Effector memory CD8-positive, alpha-beta T cell (primary cell): ENCODE data around the gene EPHA10.

Experiments used
- ATAC-seq: fragments of 150-1000 bp; cut with Tn5 transposase; replicated peaks from 2 replicates; pipeline ENCODE4 v1.10.0; 2021; ENCODE audit warnings: mild to moderate bottlenecking, moderate library complexity
- DNase-seq, 3 experiments: peaks; one replicate each; pipeline ENCODE4 v3.0.0; 2021
- H3K27ac Mint-ChIP-seq, 2 donors: one replicate each; pipeline ENCODE4 v1.8.0; 2022; ENCODE audit warnings: mild to moderate bottlenecking in 2 of 2, mixed read lengths in 2 of 2, moderate library complexity in 2 of 2
- H3K27me3 Mint-ChIP-seq, 2 donors: one replicate each; pipeline ENCODE4 v1.8.0; 2022; ENCODE audit warnings: mixed read lengths in 2 of 2
- H3K36me3 Mint-ChIP-seq: one replicate; pipeline ENCODE4 v1.8.0; 2022; ENCODE audit warnings: mild to moderate bottlenecking, moderate library complexity, mixed read lengths; ENCODE audit not compliant: insufficient read depth
- H3K4me1 Mint-ChIP-seq, 2 donors: one replicate each; pipeline ENCODE4 v1.8.0; 2022; ENCODE audit warnings: low read depth in 2 of 2, mixed read lengths in 2 of 2
- H3K4me3 Mint-ChIP-seq, 2 donors: one replicate each; pipeline ENCODE4 v1.8.0; 2022; ENCODE audit warnings: mild to moderate bottlenecking in 2 of 2, mixed read lengths in 2 of 2, moderate library complexity in 2 of 2
- H3K9me3 Mint-ChIP-seq, 2 donors: one replicate each; pipeline ENCODE4 v1.8.0; 2022; ENCODE audit warnings: mixed read lengths in 2 of 2
- total RNA-seq, 9 experiments: gene quantifications; one replicate each; lab custom pipeline; 2026; lab: John Stamatoyannopoulos, UW

EPHA10 gene
- total RNA-seq: 0 to 0.98 (median 0.55) reads per million in 9 experiments

DNA sequence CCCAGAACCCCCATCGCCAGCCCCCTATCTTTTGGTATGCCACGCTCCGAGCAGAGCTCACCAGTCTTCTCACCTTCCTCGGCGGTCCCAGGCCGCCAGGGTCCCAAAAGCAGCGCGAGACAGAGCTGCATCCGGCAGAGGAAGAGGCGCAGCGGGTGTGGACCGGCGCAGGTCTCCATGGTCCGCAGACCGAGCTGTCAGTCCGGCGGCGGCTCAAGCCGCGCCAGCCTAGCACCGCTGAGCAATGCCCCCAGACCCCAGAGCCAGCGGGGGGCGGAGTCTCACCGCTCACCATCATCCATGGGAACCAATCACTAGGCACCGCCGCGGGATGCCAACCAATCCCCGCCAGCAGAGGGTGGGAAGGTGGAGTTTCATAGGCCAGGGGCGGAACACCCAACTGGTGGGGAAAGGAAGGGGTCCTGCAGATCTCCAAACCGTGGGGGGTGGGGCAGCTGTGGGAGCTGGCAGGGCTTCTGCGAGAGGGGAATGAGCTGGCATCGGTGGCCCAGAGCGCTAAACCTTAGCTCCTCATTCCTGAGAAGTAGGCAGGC is at the start of gene EPHA10:
Gene EPHA10, minus strand, starts transcription at position 233 of the 554 bp plus-strand sequence. Its CDS starts 54 bp downstream, at position 179.
- ATAC-seq: no peak
- Mint-ChIP-seq H3K27me3 (peaks cover 68 to 80% of the 10 kb centered on the region in 2 donors), H3K36me3 (no peaks in the 10 kb centered on the region), H3K4me3 (peak within 1 kb of the TSS; percentile 39 to 45), H3K9me3 (peaks cover 2 to 7% of the 10 kb centered on the region in 2 donors), H3K4me1 (peaks cover 8 to 15% of the 10 kb centered on the region in 2 donors), H3K27ac (no peak within 1 kb of the TSS)
- DNase-seq: no peak

GRCh38 chr1:37814252-37814651 is 49.3 kb upstream of the EPHA10 start:
- Mint-ChIP-seq H3K9me3 (no peaks in the 10 kb centered on the region), H3K36me3 (peaks cover 29% of the 10 kb centered on the region), H3K4me1 (peaks cover 8 to 13% of the 10 kb centered on the region in 2 donors), H3K27me3 (no peaks in the 10 kb centered on the region), H3K4me3 (no peak overlapping the region), H3K27ac (no peak overlapping the region)
- ATAC-seq (no peak), DNase-seq (no peak)

GRCh38 chr1:37813529-37814145 is 48.7 kb upstream of the EPHA10 start:
- H3K27me3 Mint-ChIP-seq: no peaks in the 10 kb centered on the region
- H3K36me3 Mint-ChIP-seq: peaks cover 24% of the 10 kb centered on the region
- H3K9me3 Mint-ChIP-seq: no peaks in the 10 kb centered on the region
- DNase-seq (no peak), ATAC-seq (no peak)
- no peak overlapping the region for H3K4me3 Mint-ChIP-seq
- H3K27ac Mint-ChIP-seq: no peak overlapping the region
- peaks cover 13 to 18% of the 10 kb centered on the region in 2 donors for H3K4me1 Mint-ChIP-seq

- H3K4me1 Mint-ChIP-seq: peaks cover 21 to 32% of the 10 kb centered on the region in 2 donors
- H3K4me3 Mint-ChIP-seq: no peak overlapping the region
- ATAC-seq (peak; percentile 35), DNase-seq (peak; percentile 57 to 64 (median 59))
- no peaks in the 10 kb centered on the region for H3K27me3 Mint-ChIP-seq
- peak overlapping the region; percentile 47 to 48 for H3K27ac Mint-ChIP-seq
- H3K9me3 Mint-ChIP-seq: no peaks in the 10 kb centered on the region
- H3K36me3 Mint-ChIP-seq: peaks cover 33% of the 10 kb centered on the region
These were observed 46.2 kb upstream of the EPHA10 start for GRCh38 chr1:37811027-37811655.

DNA sequence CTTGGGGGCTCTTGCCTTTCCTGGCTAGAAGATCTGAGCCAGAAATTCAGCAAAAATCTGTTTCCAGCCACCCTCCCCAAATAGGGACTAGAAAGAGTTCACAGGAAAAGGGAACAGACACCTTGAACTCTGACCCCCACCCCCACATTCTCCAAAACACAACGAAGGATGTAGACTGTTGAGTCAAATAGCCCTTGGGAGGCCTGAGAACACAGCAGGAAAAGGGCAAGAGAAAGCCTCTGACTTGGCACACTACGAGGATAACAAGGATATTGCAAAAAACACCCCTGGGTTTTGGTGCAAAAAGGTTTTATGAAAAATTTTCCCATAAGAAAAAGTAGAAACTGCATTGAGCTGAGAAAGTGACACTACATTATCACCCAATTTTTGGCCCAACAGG is 45.0 kb upstream of the EPHA10 start:
- Mint-ChIP-seq H3K27me3 (no peaks in the 10 kb centered on the region), H3K4me3 (peak overlapping the region in 1 of 2 donors; percentile 96), H3K4me1 (peaks cover 21 to 32% of the 10 kb centered on the region in 2 donors), H3K27ac (no peak overlapping the region), H3K9me3 (no peaks in the 10 kb centered on the region), H3K36me3 (peaks cover 39% of the 10 kb centered on the region)
- ATAC-seq: no peak
- no peak for DNase-seq

DNA sequence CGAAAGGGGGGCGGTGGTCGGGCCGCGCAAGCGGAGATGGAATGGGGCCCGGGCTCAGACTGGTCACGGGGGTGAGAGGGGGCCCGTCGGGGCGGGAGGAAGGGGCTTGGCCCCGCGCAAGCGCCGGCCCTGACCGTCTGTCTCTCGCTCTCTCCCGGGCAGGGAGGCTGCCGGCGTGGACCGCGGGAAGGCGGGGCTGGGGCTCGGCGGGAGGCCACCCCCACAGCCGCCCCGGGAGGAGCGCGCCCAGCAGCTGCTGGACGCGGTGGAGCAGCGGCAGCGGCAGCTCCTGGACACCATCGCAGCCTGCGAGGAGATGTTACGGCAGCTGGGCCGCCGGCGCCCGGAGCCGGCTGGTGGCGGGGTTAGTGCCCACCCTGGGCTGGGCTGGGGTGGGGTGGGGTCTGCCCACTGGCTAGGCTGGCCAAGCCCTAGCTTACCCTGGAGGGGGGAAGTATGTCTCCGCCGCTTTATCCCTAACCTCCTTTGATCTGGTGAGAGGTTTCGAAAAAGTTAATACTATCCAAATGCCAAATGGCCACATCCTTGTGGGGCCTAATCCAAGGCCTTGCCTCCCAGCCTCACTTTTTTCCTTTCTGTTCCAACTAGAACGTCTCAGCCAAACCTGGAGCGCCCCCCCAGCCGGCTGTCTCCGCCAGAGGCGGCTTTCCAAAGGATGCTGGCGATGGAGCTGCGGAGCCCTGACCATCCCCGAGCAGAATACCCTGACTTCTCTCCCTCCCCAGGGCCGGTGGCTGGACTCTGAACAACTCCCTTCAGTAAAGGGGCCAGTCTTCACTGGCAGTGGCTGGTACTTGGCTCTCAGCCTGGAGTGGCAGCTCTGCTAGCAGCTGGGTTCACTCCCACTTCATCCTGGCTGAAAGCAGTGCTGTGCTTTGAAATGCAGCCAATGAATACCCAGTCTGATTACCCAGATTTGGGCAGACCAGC is 43.7 kb upstream of the EPHA10 start:
- ATAC-seq: peak; percentile 51
- Mint-ChIP-seq H3K9me3 (no peaks in the 10 kb centered on the region), H3K27me3 (no peaks in the 10 kb centered on the region), H3K4me1 (peaks cover 27 to 40% of the 10 kb centered on the region in 2 donors), H3K4me3 (peak overlapping the region; percentile 95 to 96), H3K36me3 (peaks cover 42% of the 10 kb centered on the region), H3K27ac (peak overlapping the region; percentile 98 to 99)
- DNase-seq: peak in 1 of 3 experiments; percentile 25

DNA sequence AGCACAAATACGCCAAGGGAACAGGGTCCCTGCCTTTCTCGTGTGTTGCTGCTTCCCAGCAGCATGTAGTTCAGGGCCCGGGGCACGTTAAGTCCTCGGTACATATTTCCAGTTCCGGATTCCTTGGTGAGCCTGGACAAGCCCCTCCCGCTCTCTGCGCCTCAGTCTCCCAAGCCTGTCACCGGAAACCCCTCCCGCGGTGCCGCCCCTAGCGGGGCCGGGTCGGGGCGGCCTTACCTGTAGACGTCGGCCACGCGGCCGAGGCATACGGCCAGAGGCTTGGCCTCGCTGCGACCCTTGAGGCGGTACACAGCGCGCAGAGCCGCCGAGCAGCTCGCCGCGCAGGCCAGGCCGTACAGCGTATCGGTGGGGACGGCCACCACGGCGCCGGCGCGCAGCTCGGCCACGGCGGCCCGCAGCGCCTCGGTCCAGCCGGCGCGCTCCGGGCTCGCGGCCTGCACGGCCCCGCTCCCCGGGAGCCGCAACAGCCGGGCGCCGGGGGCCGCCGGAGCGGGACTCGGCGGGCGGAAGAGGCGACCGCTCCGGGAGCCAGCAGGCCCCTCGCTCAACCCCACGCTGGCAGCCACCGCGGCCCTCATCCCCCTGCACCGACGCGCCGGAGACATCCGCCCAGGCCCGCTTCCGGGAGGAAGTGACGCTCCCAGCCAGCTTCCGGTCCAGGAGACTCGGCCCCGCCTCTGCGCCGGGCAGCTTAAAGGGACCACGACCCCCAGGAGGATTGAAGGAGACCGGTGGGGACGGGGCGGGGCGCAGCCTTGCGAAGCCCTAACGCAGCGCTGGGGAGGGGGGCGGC is 42.8 kb upstream of the EPHA10 start, which contains the start of the genes C1orf122 and YRDC:
Gene C1orf122, plus strand, starts transcription at position 236 of the 814 bp plus-strand sequence. CDS start 615 bp downstream, outside the sequence.
Gene YRDC, minus strand, starts transcription at position 654 of the 814 bp plus-strand sequence. Its CDS starts 28 bp downstream, at position 626.
- Mint-ChIP-seq H3K4me1 (peaks cover 27 to 40% of the 10 kb centered on the region in 2 donors), H3K9me3 (no peaks in the 10 kb centered on the region), H3K27ac (peak within 1 kb of the TSS; percentile 98 to 99), H3K4me3 (peak within 1 kb of the TSS; percentile 95 to 96), H3K27me3 (no peaks in the 10 kb centered on the region), H3K36me3 (peaks cover 51% of the 10 kb centered on the region)
- ATAC-seq (peak; percentile 93), DNase-seq (peak; percentile 87 to 91 (median 88))

DNA sequence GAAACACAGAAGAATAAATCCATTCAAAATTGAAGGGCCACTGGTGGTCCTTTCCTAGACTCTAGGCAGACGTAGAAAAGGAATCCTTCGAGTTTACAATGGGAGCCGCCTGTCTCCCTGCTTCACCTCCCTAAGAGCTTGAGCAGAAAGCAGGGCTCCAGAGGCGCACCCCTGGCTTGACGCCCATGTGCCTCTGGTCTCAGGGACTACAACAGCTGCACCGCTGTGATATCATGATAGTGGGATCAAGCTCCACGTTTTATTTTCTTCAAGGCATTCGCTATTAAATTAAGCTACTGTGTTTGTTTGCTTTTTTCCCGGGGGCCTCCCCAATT is 42.3 kb upstream of the EPHA10 start:
- peak overlapping the region; percentile 95 to 96 for H3K4me3 Mint-ChIP-seq
- ATAC-seq (no peak), DNase-seq (no peak)
- H3K9me3 Mint-ChIP-seq: no peaks in the 10 kb centered on the region
- peaks cover 57% of the 10 kb centered on the region for H3K36me3 Mint-ChIP-seq
- peaks cover 27 to 40% of the 10 kb centered on the region in 2 donors for H3K4me1 Mint-ChIP-seq
- H3K27me3 Mint-ChIP-seq: no peaks in the 10 kb centered on the region
- H3K27ac Mint-ChIP-seq: peak overlapping the region; percentile 98 to 99

GRCh38 chr1:37802439-37802838 is 37.5 kb upstream of the EPHA10 start:
- Mint-ChIP-seq H3K4me3 (no peak overlapping the region), H3K36me3 (peaks cover 69% of the 10 kb centered on the region)
- ATAC-seq: no peak

DNA sequence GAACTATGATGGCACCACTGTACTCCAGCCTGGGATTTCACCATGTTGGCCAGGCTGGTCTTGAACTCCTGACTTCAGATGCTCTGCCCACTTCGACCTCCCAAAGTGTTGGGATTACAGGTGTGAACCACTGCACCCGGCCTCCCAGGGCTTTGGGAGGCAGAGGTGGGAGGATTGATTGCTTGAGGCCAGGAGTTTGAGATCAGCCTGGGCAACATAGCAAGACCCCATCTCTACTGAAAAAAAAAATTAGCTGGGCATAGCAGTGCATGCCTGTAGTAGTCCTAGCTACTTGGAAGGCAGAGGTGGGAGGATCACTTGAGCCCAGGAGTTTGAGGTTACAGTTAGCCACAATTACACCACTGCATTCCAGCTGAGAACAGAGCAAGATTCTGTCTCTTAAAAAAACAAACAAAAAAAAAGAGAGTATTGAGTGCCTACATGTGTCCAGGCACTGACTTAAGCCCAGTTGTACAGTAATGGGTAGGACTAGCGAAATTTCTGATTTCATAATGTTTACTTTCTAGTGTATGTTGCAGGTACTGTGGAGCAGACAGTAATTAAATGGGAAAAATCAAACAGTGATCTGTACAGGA is 32.9 kb upstream of the EPHA10 start:
- Mint-ChIP-seq H3K9me3 (no peaks in the 10 kb centered on the region), H3K4me3 (no peak overlapping the region), H3K36me3 (peaks cover 25% of the 10 kb centered on the region), H3K27ac (no peak overlapping the region), H3K27me3 (peaks cover 0 to 12% of the 10 kb centered on the region in 2 donors), H3K4me1 (peaks cover 13 to 18% of the 10 kb centered on the region in 2 donors)
- DNase-seq (no peak), ATAC-seq (no peak)

More at GRCh38 chr1:37802439-37802838, 37.5 kb upstream of the EPHA10 start:
- no peaks in the 10 kb centered on the region for H3K9me3 Mint-ChIP-seq
- H3K4me1 Mint-ChIP-seq: peaks cover 10 to 18% of the 10 kb centered on the region in 2 donors
- H3K27ac Mint-ChIP-seq: peak overlapping the region in 1 of 2 donors; percentile 51
- H3K27me3 Mint-ChIP-seq: no peaks in the 10 kb centered on the region
- no peak for DNase-seq

GRCh38 chr1:37795340-37796125 is 30.6 kb upstream of the EPHA10 start:
- DNase-seq (peak in 2 of 3 experiments; percentile 22 to 29), ATAC-seq (no peak)
- H3K4me1 Mint-ChIP-seq: peaks cover 13 to 18% of the 10 kb centered on the region in 2 donors
- H3K27me3 Mint-ChIP-seq: peaks cover 5 to 31% of the 10 kb centered on the region in 2 donors
- peak overlapping the region in 1 of 2 donors; percentile 75 for H3K27ac Mint-ChIP-seq
- peaks cover 7% of the 10 kb centered on the region for H3K36me3 Mint-ChIP-seq
- H3K9me3 Mint-ChIP-seq: no peaks in the 10 kb centered on the region
- peak overlapping the region; percentile 89 to 90 for H3K4me3 Mint-ChIP-seq
